ENCODE results near the gene SBSN.

DNA sequence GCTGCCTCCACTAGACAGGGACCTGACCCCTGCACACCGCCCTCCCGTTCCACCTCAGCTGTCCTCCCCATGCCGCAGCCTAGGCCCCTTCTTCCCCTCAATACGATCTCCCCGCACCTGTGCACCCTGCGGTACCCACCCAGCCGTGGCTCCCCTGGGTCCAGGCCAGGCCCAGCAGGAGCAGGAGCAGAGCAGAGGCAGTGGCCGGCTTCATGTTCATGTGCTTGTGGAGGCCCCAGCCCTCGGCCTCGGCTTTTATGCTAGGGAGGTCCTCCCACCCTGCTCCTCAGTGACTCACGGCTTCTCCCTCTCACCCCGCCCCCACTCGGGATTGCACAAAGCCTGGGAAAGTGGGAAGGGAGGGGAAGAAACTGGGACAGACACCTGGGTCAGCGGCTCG is 26.4 kb downstream of the SBSN start:
- TF ChIP-seq POLR2AphosphoS5 (IDR thresholded peaks at IDR 0.05; ENCODE audit: low read depth, low read length) (no peak), TAF1 (IDR thresholded peaks at IDR 0.05; ENCODE audit: low read depth, low read length) (no peak)
